ENCODE data around the gene NINJ1.

Gene NINJ1

GRCh38 chr9:93099551-93100275 lies 34.3 kb downstream of the NINJ1 start:
- DNase-seq = no peak

GRCh38 chr9:93098236-93098946 lies 35.7 kb downstream of the NINJ1 start:
- peak; percentile 70 to 78 for DNase-seq

- DNase-seq = no peak
Measured at GRCh38 chr9:93097511-93098201, 36.4 kb downstream of the NINJ1 start.

- DNase-seq = no peak
Measured at GRCh38 chr9:93096811-93097382, 37.2 kb downstream of the NINJ1 start.

- no peak for DNase-seq
Measured at GRCh38 chr9:93096131-93096802, 37.8 kb downstream of the NINJ1 start, which contains the start of gene CARD19. Gene CARD19 (plus strand): TSS chr9:93096217. CDS start chr9:93096346, 129 bp downstream.

GRCh38 chr9:93095205-93096130 lies 38.6 kb downstream of the NINJ1 start:
- peak; percentile 98 for DNase-seq

- DNase-seq = peak; percentile 66 to 83
Measured at GRCh38 chr9:93094658-93095204, 39.3 kb downstream of the NINJ1 start.

GRCh38 chr9:93093877-93094657 lies 40.0 kb downstream of the NINJ1 start:
- no peak for DNase-seq

GRCh38 chr9:93093127-93093876 lies 40.7 kb downstream of the NINJ1 start:
- DNase-seq = peak; percentile 7 to 27

GRCh38 chr9:93092251-93092991 lies 41.6 kb downstream of the NINJ1 start:
- DNase-seq = no peak

- DNase-seq = peak; percentile 52 to 54
Measured at GRCh38 chr9:93091453-93092081, 42.5 kb downstream of the NINJ1 start.

GRCh38 chr9:93091056-93091452 lies 43.0 kb downstream of the NINJ1 start:
- no peak for DNase-seq

DNA sequence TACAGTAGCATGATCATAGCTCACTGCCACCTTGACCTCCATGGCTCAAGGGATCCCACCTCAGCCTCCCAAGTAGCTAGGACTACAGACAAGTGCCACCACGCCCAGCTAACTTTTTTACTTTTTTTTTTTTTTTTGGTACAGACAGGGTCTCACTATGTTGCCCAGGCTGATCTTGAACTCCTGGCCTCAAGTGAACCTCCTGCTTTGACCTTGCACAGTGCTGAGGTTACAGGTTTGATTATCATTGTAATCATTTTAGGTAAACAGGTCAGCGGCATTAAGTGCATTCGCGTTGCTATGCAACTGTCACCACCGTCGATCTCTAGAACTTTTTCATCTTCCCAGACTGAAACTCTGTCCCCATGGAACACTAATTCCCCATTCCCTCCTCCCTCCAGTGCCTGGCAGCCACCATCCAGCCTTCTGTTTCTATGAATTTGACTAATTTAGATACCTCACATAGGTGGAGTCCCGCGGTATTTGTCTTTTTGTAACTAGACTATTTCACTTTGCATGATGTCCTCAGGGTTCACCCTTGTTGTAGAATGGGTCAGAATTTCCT lies 43.9 kb downstream of the NINJ1 start:
- no peak for DNase-seq

DNA sequence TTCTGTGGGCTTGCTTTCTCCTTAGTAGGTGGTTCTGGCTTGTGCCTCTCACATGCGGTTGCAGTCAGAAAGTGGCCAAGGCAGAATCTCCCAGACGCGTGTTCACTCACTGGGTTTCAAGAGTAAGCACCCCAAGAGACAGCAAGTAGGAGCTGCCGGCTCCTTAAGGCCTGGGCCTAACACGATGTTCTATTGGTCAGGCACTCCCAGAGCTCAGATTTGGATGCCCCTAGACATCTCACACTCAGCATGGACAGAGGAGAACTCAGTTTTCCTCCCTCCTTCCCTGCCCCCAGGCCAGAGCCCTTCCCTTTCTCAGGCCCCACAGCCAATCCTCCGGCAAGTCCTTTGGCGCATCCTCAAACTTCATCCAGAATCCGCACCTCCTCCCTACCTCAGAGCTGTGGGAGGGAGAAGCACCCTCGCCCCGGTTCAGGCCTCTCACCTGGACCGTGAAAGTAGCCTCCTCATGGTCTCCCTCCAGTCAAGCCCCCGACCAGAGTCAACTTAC lies 44.5 kb downstream of the NINJ1 start:
- DNase-seq = no peak

- no peak for DNase-seq
Measured at GRCh38 chr9:93089024-93089423, 45.0 kb downstream of the NINJ1 start.

DNA sequence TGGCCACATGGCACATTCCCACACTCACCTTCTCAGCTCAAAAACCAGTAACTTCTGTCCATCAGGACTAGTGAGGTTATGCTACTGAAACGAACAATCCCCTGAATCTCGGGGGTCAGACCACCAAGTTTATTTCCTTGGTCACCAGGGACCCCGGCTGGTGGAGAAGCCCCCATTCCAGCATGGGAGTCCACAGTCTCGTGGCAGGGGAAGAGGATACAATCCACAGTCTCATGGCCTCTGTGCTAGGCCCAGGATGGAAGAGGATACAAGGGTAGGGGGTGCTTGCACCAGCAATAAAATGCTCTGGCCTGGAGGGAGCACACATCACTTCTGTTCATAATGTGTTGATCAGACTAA lies 45.4 kb downstream of the NINJ1 start:
- DNase-seq = no peak

- DNase-seq = no peak
Measured at GRCh38 chr9:93087971-93088655, 45.9 kb downstream of the NINJ1 start.

Measured in Kasumi-1 (cell line).